GM10266 (cell line): ENCODE data around the gene KCNE2.

ENCODE experiments used
- DNase-seq: peaks from one replicate; pipeline ENCODE4 v3.0.0; 2012; ENCODE audit errors: extremely low spot score
- CTCF ChIP-seq: IDR thresholded peaks from 2 replicates; pipeline ENCODE4 v1.5.1; 2012; ENCODE audit warnings: mild to moderate bottlenecking, low read depth; ENCODE audit not compliant: control insufficient read depth, insufficient read depth; ENCODE audit errors: missing control alignments

The KCNE2 gene

GRCh38 chr21:34363733-34364132 is at the start of gene KCNE2:
Gene KCNE2, plus strand, starts transcription at chr21:34364006. Its CDS starts 6,473 bp downstream, at chr21:34370479.
- TF ChIP-seq CTCF = no peak
- DNase-seq = no peak

- TF ChIP-seq CTCF = no peak
- DNase-seq = no peak
These were observed 44.2 kb upstream of the KCNE2 start for GRCh38 chr21:34319585-34319984.

- TF ChIP-seq CTCF = no peak
- DNase-seq = no peak
These were observed 43.8 kb upstream of the KCNE2 start for GRCh38 chr21:34320011-34320410.

GRCh38 chr21:34330055-34330454 is 33.8 kb upstream of the KCNE2 start:
- no peak for DNase-seq

GRCh38 chr21:34331726-34332125 is 32.1 kb upstream of the KCNE2 start:
- DNase-seq = no peak
- no peak for TF ChIP-seq CTCF

More at GRCh38 chr21:34330055-34330454, 33.8 kb upstream of the KCNE2 start:
- TF ChIP-seq CTCF = no peak

- TF ChIP-seq CTCF = no peak
- no peak for DNase-seq
These were observed 31.5 kb upstream of the KCNE2 start for GRCh38 chr21:34332347-34332746.

GRCh38 chr21:34333121-34333739 is 30.6 kb upstream of the KCNE2 start:
- TF ChIP-seq CTCF = no peak
- no peak for DNase-seq
